NCI-H2107 treated with DMSO at 0.1 percent for 48 hours (cell line): ENCODE measurements around the gene IL17A.

Experiments
- DNase-seq: peaks from one replicate; lab custom pipeline; 2025; ENCODE audit not compliant: unreplicated experiment; lab: John Stamatoyannopoulos, UW

The IL17A gene

DNA sequence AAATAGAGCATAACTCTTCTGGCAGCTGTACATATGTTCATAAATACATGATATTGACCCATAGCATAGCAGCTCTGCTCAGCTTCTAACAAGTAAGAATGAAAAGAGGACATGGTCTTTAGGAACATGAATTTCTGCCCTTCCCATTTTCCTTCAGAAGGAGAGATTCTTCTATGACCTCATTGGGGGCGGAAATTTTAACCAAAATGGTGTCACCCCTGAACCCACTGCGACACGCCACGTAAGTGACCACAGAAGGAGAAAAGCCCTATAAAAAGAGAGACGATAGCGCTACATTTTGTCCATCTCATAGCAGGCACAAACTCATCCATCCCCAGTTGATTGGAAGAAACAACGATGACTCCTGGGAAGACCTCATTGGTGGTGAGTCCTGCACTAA lies at the start of gene IL17A:
IL17A (plus strand) TSS at position 301 of the 400 bp plus-strand sequence; CDS start at position 358, 57 bp downstream.
- no peak for DNase-seq

DNA sequence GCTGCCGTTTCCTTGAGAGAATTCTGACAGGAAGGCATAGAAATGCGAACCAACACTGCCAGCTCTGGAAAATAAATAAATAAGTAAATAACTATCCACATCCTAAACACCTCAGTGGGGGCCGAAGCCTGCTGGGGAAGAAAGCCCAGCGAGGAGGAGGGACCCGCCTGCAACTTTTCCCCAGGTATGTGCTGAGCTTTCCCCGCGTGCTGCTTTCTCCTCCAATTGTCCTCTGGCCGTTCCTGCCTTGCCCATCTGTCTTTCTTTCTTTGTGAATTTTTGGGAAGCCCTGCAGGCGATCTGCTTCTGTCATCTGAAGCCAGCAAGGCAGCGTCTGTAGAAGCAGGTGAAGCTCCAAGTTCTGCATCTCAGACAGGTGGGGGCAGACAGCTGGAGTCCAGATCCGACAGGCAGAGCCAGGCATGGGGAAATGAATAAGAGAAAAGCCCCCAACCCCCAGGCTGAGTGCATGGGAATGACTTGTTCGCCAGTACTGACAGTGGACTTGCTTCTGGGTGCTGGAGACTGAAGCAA lies 49.2 kb upstream of the IL17A start:
- no peak for DNase-seq

DNA sequence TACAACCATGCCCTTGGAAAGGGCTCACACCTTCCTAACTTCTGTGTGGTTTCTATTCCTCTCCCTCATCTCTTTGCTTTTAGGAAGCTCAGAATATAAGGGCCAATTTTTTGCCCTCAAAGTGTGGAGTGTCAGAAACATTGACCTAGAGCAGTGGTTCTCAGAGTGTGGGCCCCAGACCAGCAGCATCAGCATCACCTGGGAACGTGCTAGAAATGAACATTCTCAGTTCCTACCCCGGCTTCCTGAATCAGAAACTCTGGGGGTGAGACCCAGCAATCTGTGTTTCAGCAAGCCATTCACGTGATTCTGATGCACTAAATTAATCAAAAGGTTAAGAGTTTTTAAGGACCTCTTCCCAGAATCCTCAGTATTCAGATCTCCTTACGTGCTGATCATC lies 47.9 kb upstream of the IL17A start:
- no peak for DNase-seq

DNA sequence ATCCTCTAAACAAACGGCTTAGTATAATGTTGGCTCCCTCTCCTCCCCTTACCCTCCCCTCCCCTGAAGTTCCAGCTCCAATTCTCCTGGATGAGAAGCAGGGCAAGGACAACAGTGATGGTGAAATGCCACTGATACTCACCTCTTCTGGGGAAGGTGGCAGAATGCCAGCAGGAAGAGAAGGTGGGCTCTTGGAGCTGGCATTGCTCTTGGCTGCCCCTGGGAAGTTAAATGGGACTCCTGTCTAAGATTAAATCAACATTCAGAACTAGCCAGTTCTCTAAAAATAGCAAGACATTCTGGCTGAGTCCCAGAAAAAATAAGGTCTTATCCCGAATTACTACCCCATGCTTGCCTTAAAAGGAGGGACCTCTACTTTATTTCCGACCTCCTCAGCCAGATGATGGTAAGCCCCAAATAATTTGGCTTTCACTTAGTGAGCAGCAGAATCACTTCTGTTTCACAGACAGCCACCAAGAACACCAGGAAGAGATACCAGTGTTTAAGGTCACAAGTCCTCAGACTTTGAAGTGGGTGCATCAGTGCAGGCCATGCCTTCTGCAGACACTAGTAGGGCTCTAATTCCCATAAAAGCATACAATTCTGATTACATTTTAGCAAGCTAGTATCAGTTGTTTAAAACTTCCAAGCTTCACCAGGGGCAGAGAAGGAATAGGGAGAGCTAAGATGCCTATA lies 46.0 kb upstream of the IL17A start:
- DNase-seq, result no peak

DNA sequence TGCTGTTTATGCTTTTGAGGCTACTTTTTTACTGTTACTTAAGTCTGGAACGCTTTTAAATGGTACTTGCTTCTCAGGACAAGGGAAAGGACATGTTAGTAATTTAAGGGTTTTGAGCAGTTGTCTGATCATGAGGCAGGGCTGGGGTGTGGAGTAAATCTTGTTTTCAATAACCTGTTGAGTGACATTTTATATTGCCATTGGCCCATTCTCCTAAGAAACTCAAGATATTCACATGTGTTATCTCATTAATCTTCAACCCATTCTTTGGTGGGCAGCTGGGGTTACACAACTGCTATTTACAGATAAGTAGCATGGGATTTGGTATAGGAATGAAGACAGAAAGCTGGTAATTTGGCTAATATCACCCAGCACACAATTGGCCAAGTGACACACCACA lies 44.6 kb upstream of the IL17A start:
- no peak for DNase-seq

DNA sequence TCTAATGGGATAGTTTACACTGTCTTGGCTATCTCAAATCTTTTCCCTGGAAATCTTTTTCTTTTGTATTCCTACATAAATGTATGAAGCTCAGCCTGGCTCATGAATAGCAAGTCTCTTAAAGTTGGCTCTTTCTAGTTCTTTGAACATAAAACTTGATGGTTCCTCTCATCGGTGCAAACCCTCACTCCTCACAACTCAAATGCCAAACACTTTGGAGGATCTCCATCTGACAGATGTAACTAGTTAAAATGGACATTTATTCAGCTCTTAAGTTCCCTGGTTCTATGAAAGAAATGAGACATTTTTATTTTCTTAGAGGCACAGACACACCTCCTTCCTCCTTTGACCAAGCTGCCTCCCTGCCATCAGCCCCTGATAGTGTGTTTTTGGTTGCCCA lies 43.6 kb upstream of the IL17A start:
- DNase-seq, result no peak

DNA sequence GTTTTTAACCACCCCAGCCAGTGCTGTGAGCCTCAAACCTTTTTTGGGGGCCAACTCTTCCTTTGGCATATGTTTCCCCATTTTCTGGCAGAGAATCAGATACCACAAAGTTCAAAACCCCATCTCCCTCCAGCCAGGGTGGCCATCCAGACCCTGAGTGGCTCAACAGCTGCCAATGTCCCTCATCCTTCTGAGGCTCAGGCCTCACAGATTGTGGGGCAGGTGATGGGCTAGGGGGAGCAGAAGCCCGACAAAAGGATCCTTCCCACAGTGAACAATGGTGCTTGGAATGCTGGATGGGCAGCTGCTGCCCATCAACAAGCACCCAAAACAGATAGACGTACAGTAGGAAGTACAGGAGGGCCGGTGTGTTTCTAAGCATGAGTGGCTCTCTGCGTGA lies 42.6 kb upstream of the IL17A start:
- DNase-seq, result no peak

DNA sequence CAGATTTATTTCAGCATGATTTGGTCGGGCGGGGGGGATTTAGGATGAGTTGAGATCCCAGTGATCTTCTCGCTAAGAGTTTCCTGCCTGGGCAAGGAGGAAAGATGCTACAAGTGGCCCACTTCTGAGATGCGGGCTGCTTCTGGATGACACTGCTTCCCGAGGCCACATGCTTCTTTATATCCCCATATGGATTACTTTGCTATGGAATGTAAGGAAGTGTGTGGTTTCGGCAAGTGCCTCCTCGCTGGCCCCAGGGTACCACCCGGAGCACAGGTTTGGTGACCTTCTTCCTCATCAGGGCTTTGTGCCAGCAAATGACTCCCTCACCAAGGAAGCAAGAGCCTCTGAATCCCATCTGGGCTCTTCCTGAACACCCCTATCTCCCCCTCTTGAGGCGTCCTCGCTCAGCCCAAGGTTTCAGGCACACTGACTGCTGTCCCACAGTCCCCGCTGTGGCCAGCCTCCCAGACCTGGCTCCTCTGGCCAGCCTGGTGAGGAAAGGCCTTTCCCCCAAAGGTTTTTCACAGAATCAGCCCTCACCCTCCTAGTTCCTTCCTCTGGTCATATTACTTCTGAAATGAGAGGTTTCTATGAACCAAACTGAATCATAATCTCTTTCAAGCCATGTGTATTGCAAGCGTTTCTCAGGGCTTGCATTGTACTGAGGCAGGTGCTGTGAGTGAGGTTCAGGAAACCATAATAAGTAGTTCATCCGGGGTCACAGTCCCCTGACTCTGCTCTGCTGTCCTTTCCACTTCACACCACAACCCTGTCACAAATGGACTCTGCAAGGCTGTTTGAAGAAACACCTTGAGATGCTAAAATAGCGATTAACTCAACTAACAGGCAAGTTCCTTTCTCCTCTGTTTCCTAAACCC lies 41.7 kb upstream of the IL17A start:
- no peak for DNase-seq

DNA sequence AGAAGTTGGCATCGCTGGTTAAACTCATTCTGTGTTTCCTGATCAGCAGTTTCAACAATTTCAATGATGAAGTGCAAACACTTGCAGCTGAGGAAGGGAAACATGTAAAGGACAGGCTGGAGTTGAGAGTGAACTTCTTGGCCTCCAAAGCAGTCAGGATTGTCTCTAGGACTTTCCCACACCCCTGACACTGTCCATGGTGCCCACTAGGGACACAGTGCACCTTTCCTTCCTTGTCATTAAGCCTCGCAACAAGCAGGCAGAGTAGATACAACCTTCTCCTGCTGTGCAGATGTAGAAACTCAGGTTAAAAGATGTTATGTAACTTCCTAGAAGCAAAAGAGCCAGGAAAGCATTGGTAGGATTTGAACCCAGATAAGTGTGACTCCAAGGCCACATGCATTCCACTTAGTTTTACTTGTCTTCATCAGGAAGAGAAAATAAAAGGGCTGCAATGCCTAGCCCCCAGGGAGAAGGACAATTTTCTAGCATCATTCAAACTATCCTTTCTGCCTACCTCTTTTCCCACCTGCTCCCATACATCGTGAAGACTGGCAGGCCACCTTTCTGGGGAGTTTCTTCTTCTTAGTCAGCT lies 39.2 kb upstream of the IL17A start:
- DNase-seq, result no peak

DNA sequence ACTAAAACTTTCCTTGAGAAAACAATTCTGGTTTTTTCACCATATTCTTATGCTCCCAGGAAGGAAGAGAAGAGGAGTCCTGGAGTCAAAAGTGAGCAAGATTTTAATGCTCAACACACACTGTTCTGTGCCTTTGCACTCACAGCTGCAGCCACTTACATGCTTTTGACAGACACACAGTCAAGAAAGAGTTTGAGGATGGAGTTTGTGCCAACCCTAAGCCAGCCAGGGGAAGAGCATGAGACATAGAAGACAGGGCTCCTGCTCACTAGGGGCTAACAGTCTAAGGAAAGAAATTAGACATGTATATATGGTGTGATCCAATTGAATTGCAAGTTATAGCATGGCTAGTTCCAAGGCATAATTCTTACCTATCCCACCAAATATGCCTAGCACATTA lies 37.1 kb upstream of the IL17A start:
- no peak for DNase-seq

DNA sequence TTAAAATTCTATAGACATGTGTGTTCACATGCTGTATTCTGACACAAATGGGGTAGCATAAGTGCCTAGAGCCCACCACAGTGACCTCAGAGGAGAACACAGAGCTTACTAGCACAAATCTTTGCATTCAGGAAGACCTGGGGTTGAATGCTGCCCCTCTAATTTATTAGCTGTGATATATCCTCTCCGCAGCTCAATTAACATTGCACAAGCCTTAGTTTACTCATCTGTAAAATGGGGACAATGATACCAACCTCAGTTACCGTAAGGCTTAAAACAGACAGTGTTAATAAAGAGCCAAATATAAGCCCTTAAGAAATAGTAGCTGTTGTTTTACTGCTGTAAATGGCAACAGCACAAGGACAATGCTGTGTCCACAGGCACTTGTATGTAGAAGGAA lies 36.2 kb upstream of the IL17A start:
- no peak for DNase-seq

DNA sequence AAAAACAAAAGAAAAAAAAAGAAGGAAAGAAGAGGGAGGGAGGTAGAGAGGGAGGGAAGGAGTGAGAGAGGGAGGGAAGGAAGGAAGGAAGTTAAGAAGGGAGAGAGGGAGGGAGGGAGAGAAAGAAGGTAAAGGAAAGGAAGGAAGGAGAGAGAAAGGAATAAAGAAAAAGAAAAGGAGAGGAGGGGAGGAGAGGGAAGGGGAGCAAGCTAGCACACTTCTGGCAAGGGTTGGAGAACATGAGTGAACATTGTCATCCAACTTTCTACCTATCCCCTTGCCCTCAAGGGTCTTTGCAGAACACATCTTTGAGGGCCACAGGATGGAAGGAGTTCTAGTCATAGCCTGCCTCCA lies 34.1 kb upstream of the IL17A start:
- no peak for DNase-seq

DNA sequence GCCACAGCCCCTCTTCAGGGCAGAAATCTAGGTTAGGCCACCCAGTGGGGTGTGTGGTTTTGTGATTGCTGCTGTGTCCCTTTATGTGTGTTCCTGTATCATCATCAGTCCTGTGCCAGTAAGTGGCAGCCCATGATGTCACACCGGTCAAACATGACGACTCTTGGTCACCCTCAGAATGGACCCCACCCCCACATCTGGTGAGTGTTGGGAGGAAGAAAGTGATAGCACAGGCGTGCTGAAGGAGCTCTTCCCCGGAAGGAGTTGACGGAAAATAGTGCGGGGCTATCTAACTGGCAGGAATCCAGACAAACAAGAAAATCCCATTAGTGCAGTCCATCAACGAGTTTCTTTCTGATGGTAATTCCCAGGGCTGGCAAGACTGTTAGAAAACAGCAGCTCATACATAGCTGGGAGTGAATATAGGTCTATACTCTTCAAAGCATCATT lies 33.4 kb upstream of the IL17A start:
- no peak for DNase-seq

DNA sequence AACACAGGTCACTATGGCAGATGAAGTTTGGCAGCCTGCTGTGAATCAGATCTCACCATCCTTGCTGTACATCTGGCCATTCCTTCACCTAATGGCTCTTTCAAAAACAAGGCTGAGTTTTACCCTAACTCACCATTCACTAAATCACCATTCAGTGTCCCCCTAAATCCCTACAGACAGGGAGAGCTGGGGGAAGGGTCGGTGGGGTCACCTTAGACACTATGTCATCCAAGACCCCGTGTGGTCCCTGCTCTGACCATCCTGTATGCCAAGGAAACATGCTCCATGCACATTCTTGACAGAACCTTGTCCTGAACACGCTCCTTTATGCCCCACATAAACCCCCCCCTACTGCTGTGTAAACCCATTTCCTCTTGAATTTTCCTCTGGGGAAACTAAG lies 31.8 kb upstream of the IL17A start:
- DNase-seq, result no peak

DNA sequence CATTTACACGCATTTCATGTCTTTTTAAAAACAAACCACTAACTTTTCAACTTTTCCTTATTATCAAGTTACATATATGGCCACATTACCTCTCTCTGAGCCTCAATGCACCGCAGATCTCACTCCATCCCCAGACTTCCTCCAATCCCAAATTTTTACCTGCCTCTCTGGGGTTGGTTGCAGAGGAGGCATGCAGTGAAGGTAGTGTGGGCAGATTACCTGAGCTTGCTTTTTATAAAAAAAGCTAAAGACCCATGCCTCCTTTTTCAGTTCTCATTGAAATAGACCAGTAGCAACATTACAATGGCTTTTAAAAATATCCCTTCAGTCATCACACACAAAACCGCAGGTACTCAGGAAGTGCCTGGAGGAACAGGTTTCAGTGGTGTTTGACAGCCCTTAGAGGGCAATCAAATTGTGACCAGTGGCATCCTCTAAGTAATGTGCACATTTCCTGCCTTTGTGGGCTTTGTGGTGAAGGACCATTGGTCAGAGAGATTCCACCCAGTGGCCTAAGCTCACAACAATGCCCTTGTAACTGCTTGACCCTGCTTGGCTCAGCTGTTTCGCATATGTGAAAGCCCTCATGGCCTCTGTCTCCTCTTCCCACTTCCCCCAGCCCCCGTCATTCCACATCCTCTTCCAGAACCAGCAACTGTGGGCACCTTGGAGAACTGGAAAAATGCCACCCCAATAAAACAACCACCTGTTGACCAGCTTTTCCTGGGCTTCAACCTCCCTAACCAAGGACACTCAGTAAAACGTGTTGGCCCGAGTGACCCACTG lies 30.2 kb upstream of the IL17A start:
- DNase-seq, result no peak

DNA sequence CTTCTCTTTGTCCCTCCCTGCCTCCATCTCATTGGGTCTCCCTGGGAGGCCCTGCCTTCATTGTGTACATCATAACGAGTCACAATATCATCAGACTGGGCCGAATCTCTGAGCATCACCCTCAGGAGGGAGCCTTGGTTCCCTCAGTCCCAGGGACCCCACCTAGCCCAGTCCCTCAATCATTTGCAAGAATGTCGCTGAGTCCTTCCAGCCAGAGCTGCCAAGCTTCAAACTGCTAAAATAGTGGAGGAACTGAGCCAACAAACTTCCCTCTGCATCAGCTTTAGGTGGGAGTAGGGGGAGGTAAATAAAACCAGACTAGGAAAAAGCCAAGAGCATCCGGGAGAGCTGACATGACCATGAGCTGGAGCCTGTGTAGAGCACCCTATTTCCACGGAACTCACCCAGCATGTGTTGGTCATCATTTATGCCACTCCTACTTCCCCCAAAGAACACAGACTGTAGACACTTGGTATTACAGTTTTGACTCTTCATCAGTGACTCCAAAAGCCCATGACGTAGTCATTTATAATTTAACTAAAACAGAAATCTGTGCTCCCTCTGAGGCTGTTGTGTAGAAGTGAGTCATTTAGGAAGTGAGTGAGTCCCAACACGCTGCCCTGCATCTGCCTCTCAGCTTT lies 28.8 kb upstream of the IL17A start:
- DNase-seq, result no peak

DNA sequence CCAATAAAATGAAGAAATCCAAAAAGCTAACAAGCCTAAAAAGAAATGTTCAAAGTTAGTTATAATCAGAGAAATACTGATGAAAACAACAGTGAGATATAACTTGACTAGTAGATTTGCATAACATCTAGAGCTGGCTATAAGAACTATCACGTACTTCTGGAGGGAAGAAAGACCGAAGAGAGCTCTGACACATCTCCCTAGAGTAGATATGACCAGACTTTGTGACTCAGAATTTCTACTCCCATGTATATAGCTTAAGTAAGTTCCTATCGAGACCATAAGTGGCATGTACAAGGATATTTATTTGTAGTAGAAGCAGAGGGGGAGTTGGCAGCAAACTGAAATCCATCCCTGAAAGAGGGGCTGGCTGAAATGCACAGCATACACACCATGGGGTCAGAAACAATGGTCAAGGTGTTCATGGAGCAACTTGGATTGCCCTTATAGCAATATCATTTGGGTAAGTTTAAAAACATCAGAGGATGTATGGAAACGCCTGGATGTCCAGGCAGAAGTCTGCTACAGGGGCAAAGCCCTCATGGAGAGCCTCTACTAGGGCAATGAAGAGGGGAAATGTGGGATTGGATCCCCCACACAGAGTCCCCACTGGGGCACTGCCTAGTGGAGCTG lies 25.6 kb upstream of the IL17A start:
- no peak for DNase-seq

DNA sequence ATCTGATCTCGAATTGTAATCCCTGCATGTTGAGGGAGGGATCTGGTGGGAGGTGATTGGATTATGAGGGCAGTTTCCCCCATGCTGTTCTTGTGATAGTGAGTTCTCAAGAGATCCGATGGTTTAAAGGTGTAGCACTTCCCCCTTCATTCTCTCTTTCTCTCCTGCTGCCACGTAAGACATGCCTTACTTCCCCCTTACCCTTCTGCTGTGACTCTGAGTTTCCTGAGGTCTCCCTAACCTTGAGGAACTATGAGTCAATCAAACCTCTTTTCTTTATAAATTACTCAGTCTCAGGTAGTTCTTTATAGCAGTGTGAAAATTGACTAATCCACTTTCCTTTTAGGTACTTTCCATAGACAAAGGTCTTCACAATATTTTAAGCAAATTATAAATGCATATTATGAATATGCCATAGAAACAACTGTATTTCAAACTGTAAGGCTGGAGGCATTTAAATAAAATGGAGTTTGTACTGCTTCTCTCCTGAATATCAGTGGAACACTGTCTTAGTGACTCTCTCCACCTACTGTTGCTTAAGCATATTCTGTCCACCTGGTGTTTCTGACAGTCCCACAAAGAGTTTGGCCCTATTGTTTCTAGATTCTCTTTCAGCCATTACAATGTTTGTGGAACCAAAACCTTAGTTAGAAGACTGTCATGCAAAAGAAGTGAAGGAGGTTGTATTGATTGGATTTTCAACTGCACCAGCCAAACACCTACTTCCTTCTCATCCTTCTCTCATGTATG lies 24.3 kb upstream of the IL17A start:
- no peak for DNase-seq
